Adipocyte (in vitro differentiated cells): ENCODE results near the gene HPCAL1.

ENCODE experiments used
- DNase-seq: peaks from one replicate; pipeline ENCODE4 v3.0.0-alpha.2; 2015; ENCODE audit warnings: low read depth
- H3K27me3 ChIP-seq: replicated peaks from 2 replicates; pipeline ENCODE4 v1.7.0; 2013; ENCODE audit warnings: mild to moderate bottlenecking, low read length, moderate library complexity; ENCODE audit not compliant: control insufficient read depth, insufficient read depth
- H3K36me3 ChIP-seq: 2 replicates; pipeline ENCODE4 v1.7.0; 2013; ENCODE audit warnings: low read length, mild to moderate bottlenecking, moderate library complexity; ENCODE audit not compliant: control insufficient read depth, insufficient read depth, severe bottlenecking
- H3K4me1 ChIP-seq: 2 replicates; pipeline ENCODE4 v1.7.0; 2013; ENCODE audit warnings: mild to moderate bottlenecking, low read length, moderate library complexity; ENCODE audit not compliant: control insufficient read depth, insufficient read depth
- H3K4me3 ChIP-seq: 2 replicates; pipeline ENCODE4 v1.7.0; 2013; ENCODE audit warnings: mild to moderate bottlenecking, low read length, moderate library complexity
- H3K9ac ChIP-seq: 2 replicates; pipeline ENCODE4 v1.7.0; 2013; ENCODE audit warnings: mild to moderate bottlenecking, low read length, moderate library complexity
- H3K9me3 ChIP-seq: 2 replicates; pipeline ENCODE4 v1.7.0; 2013; ENCODE audit warnings: mild to moderate bottlenecking, low read length, moderate library complexity; ENCODE audit not compliant: control insufficient read depth

Gene HPCAL1

GRCh38 chr2:10465910-10466309, 163.2 kb downstream of the HPCAL1 start:
- Histone ChIP-seq H3K9me3 (no peaks in the 10 kb centered on the region), H3K4me1 (no peaks in the 10 kb centered on the region), H3K27me3 (peaks cover 22% of the 10 kb centered on the region), H3K4me3 (no peak overlapping the region), H3K9ac (no peak overlapping the region), H3K36me3 (no peaks in the 10 kb centered on the region)
- no peak for DNase-seq

- no peak overlapping the region for H3K9ac ChIP-seq
- peaks cover 23% of the 10 kb centered on the region for H3K27me3 ChIP-seq
- no peaks in the 10 kb centered on the region for H3K4me1 ChIP-seq
- no peak for DNase-seq
- H3K4me3 ChIP-seq, result no peak overlapping the region
- H3K36me3 ChIP-seq, result no peaks in the 10 kb centered on the region
- H3K9me3 ChIP-seq, result no peaks in the 10 kb centered on the region
These were observed 164.1 kb downstream of the HPCAL1 start for GRCh38 chr2:10466801-10467200.

DNA sequence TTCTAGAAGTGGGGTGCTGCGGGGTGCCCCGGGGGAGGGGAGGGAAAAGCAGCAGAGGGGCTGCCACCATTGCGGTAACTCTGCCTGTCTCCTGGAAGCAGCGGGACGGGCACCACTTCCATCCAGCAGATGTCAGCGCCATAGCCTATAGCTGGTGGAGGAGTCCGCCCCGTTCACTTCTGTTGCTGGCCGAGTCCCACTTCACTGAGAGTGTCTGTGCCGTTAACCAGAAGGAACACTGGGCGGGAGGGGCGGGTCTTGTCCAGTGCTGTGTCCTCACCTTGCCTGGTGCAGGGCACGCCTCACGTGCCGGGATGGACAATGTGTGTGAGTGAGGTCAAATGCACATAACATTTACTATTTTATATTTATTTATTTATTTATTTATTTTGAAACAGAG, 164.7 kb downstream of the HPCAL1 start:
- H3K4me1 ChIP-seq, result no peaks in the 10 kb centered on the region
- no peaks in the 10 kb centered on the region for H3K36me3 ChIP-seq
- H3K9me3 ChIP-seq, result no peaks in the 10 kb centered on the region
- DNase-seq, result no peak
- no peak overlapping the region for H3K9ac ChIP-seq
- no peak overlapping the region for H3K4me3 ChIP-seq
- peaks cover 29% of the 10 kb centered on the region for H3K27me3 ChIP-seq

DNA sequence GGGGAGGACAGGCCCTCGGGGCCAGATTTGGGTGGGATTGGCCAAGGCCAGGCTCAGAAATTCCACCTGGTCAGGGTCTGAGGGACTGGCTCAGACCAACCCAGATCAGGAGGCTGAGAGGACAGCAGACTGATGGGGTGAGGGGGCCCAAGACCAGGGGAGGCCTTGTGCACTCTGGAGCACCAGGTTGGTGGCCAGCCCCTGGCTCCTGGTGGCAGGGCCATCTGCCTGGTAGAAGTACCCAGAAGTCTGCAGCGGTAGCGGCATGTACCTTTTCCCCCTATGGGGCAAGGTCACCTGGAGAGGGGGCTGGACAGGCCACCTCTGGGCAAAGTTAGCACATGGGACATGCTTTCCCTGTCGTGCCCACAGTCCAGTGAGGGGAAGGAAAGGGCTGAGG, 166.6 kb downstream of the HPCAL1 start:
- Histone ChIP-seq H3K4me1 (no peaks in the 10 kb centered on the region), H3K4me3 (no peak overlapping the region), H3K9me3 (no peaks in the 10 kb centered on the region), H3K36me3 (no peaks in the 10 kb centered on the region), H3K27me3 (peaks cover 34% of the 10 kb centered on the region), H3K9ac (no peak overlapping the region)
- no peak for DNase-seq

- no peak for DNase-seq
- no peaks in the 10 kb centered on the region for H3K4me1 ChIP-seq
- no peak overlapping the region for H3K4me3 ChIP-seq
- H3K9me3 ChIP-seq, result no peaks in the 10 kb centered on the region
- peaks cover 39% of the 10 kb centered on the region for H3K27me3 ChIP-seq
- no peak overlapping the region for H3K9ac ChIP-seq
- no peaks in the 10 kb centered on the region for H3K36me3 ChIP-seq
These were observed 167.4 kb downstream of the HPCAL1 start for GRCh38 chr2:10469955-10470608.

DNA sequence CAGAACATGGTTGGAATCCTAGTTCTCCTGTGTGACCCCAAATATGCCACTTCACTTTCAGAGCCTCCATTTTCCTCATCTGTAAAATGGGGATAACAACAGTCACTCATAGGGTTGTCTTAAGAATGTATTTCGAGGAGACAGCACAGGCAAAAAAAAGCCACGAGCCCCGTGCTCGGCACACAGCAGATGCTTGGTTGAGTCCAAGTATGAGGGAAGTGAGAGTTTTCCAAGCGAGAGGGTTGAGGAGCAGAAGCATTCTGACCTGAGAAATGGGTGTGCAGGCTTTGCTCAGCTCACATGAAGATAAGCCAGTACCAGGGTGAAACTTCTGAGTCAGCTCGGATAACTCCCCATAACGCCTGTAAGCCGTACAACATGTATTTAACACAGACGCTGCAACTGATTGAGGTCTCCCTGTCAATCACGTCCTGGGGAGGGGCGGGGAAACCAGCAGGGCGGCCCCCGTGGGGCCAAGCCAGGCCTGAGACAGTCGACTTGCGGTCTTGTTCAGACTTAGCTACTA, 168.4 kb downstream of the HPCAL1 start:
- no peak overlapping the region for H3K4me3 ChIP-seq
- DNase-seq, result no peak
- H3K36me3 ChIP-seq, result no peaks in the 10 kb centered on the region
- no peaks in the 10 kb centered on the region for H3K4me1 ChIP-seq
- no peaks in the 10 kb centered on the region for H3K9me3 ChIP-seq
- no peak overlapping the region for H3K9ac ChIP-seq
- peaks cover 35% of the 10 kb centered on the region for H3K27me3 ChIP-seq

DNA sequence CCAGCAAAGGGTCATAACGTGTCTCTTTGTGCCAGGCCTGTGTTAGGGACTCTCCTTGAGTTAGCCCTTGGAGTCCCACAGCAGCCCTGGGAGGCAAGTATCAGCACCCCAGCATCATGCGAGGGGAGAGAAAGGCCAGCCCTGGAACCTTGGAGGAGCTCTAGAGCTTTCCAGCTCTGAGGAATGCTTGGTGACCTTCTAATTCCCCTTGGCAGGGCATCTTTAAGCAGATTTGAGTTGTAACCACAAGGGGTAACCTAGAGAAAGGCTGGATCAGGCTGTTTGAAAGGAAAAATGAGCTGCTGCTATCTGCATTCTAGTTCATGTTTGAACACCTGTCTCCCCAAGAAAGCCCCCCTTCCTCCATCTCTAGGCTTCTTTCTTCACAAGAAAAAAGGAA, 169.3 kb downstream of the HPCAL1 start:
- Histone ChIP-seq H3K4me1 (no peaks in the 10 kb centered on the region), H3K9me3 (no peaks in the 10 kb centered on the region), H3K36me3 (no peaks in the 10 kb centered on the region), H3K4me3 (no peak overlapping the region), H3K27me3 (peaks cover 30% of the 10 kb centered on the region), H3K9ac (no peak overlapping the region)
- no peak for DNase-seq

DNA sequence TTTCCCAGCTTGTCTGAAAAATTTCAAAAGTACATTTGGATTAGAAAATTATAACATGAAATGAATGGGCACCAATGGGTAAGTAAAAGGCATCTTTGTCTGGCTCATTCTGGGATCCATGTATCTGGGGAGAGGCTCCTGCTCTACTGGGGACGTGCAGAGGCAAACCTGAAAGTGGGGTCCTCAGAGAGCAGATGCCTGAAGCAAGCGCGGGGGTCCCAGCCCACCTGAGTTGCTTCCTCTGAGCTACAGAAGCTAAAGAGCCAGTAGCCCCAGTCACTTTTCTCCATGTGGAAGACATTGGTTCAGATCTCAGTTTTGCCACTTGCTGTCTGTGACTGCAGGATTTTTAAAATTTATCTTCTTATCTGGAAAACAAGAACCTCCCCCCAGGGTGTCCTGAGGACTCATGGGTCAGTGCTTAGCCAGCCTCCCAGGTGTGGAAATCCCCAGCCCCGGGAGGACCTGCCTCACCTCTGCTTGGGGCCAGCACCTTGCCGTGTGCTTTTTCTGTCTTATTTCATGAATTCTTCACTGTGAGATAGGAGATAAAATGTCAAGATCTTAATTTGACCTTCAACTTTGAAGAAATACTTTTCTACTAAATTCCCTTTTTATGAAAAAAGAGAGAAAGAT, 170.5 kb downstream of the HPCAL1 start:
- H3K4me1 ChIP-seq, result no peaks in the 10 kb centered on the region
- H3K4me3 ChIP-seq, result no peak overlapping the region
- no peak overlapping the region for H3K9ac ChIP-seq
- no peak for DNase-seq
- H3K36me3 ChIP-seq, result no peaks in the 10 kb centered on the region
- peaks cover 30% of the 10 kb centered on the region for H3K27me3 ChIP-seq
- no peaks in the 10 kb centered on the region for H3K9me3 ChIP-seq

- Histone ChIP-seq H3K9ac (no peak overlapping the region), H3K4me3 (no peak overlapping the region), H3K4me1 (no peaks in the 10 kb centered on the region), H3K36me3 (no peaks in the 10 kb centered on the region), H3K9me3 (no peaks in the 10 kb centered on the region), H3K27me3 (peaks cover 31% of the 10 kb centered on the region)
- DNase-seq, result no peak
These were observed 172.6 kb downstream of the HPCAL1 start for GRCh38 chr2:10475221-10475722.

DNA sequence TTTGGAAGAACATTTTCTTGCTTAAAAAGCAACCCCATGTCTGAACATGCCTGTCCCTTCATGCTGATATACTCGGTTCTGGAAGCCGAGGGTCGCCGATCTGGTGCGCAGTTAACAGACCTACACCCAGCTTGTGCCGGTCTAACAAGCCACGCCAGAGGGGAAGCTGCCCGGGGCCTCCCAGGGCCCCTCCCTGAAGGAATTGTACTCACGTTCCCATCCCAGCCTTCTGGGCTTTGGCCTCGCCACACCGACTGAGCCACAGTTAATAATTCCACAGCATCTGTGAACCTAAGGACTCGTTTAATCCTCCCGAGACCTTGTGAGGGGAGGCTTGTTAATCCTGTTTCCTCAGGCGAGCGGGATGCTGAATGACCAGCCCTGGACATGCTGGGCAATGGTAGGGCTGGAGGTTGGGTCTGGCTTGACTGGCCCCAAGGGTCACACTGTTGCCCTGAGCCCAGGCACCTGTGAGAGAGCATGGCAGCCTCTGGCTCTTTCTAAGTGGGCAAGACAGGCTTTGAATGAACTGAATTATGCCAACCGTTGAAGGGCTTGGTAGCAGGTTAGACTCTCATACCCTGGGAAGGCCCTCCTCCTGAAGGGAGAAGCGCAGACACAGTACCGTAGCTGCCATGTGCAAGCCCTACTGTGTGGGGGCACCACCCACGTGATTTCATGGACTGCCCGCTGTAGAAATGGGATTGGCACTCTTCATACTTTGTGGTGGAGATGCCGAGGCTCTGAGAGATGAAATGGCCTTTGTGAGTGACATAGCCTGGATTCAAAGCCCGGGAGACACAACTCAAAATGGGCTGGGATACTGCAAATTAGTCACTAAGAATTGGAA, 173.3 kb downstream of the HPCAL1 start:
- no peaks in the 10 kb centered on the region for H3K4me1 ChIP-seq
- no peaks in the 10 kb centered on the region for H3K9me3 ChIP-seq
- no peak overlapping the region for H3K9ac ChIP-seq
- no peak overlapping the region for H3K4me3 ChIP-seq
- DNase-seq, result no peak
- peaks cover 32% of the 10 kb centered on the region for H3K27me3 ChIP-seq
- H3K36me3 ChIP-seq, result no peaks in the 10 kb centered on the region
